Prostate gland (tissue), 2 donors: Measurements from ENCODE around the gene SLN. TPM values are rescaled to one million over a fixed set of nuclear protein-coding genes. Genes with fewer than 3 reads are reported as not detected.

Experiments
- DNase-seq: peaks from one replicate; pipeline ENCODE4 v3.0.0-alpha.2; 2019; ENCODE audit warnings: low spot score
- H3K27ac ChIP-seq, 2 donors: fragments of 200-600 bp; sonication (generic); 2 replicates each; pipeline ENCODE4 v1.5.1; 2017 to 2019
- H3K27me3 ChIP-seq: fragments of 200-600 bp; sonication (generic); replicated peaks from 2 replicates; pipeline ENCODE4 v1.5.1; 2019; ENCODE audit not compliant: insufficient read depth
- H3K36me3 ChIP-seq, 2 donors: fragments of 200-600 bp; sonication (generic); 1 replicate in 1 of 2; 2 replicates in 1 of 2; pipeline versions ENCODE4 v1.5.1 to v1.8.1; 2017 to 2019
- H3K4me1 ChIP-seq: fragments of 200-600 bp; sonication (generic); replicated peaks from 2 replicates; pipeline ENCODE4 v1.5.1; 2019
- H3K4me3 ChIP-seq, 2 donors: fragments of 200-600 bp; sonication (generic); 2 replicates each; pipeline ENCODE4 v1.5.1; 2017 to 2019
- H3K9me3 ChIP-seq: fragments of 200-600 bp; sonication (generic); 2 replicates; pipeline ENCODE4 v1.5.1; 2017
- CTCF ChIP-seq, 4 experiments: fragments of 200-600 bp in 2 of 4; fragments of 450-650 bp in 2 of 4; sonication (generic) in 2 of 4; IDR thresholded peaks; 1 replicate in 3 of 4; 2 replicates in 1 of 4; pipeline ENCODE4 v1.5.1; 2016 to 2019; ENCODE audit warnings: antibody characterized with exemption in 4 of 4, mild to moderate bottlenecking in 2 of 4, moderate library complexity in 2 of 4
- POLR2A ChIP-seq: fragments of 450-650 bp; IDR thresholded peaks from one replicate; pipeline ENCODE4 v1.6.1; 2016; ENCODE audit warnings: antibody characterized with exemption, mild to moderate bottlenecking
- POLR2AphosphoS5 ChIP-seq: sonication (generic); formaldehyde crosslinking; IDR thresholded peaks from one replicate; pipeline ENCODE4 v1.6.1; 2017; ENCODE audit warnings: antibody characterized with exemption
- WGBS: methylation state at CpG from one replicate; pipeline ENCODE4 v1.1.5; 2018; 5-methylcytosine and 5-hydroxymethylcytosine counted together
- intact Hi-C: fragments of 100-400 bp; cut with DNase I; formaldehyde crosslinking; loops from one replicate; pipeline ENCODE4 v1.14.2; 2022
- total RNA-seq, 2 donors: library from RNA; depleted of rRNA; stranded (reverse); fragments of >200 nt; gene quantifications; one replicate each; pipeline ENCODE4 v1.1.0, GENCODE V29; 2016

SLN gene
- total RNA-seq, 2 donors from 2014 or later = 9.1 TPM; not detected in 1

- no peaks in the 10 kb centered on the region for H3K36me3 ChIP-seq
- H3K4me1 ChIP-seq = no peaks in the 10 kb centered on the region
- no peaks in the 10 kb centered on the region for H3K27me3 ChIP-seq
- no peak overlapping the region for H3K4me3 ChIP-seq
- intact Hi-C loops = no loop called here
- WGBS = 63% methylated on average over 3 of the region's 3 CpGs
- H3K27ac ChIP-seq = no peak overlapping the region
- H3K9me3 ChIP-seq = no peaks in the 10 kb centered on the region
- DNase-seq = no peak
- no peak for TF ChIP-seq CTCF (IDR thresholded peaks at IDR 0.05)
- TF ChIP-seq POLR2A = no peak
- no peak for TF ChIP-seq POLR2AphosphoS5
These were observed 32.9 kb upstream of the SLN start for GRCh38 chr11:107744736-107745135.

GRCh38 chr11:107743191-107743590 lies 31.3 kb upstream of the SLN start:
- Histone ChIP-seq H3K9me3 (no peaks in the 10 kb centered on the region), H3K27ac (no peak overlapping the region), H3K4me3 (no peak overlapping the region), H3K4me1 (no peaks in the 10 kb centered on the region), H3K36me3 (no peaks in the 10 kb centered on the region), H3K27me3 (no peaks in the 10 kb centered on the region)
- TF ChIP-seq POLR2A = no peak
- no peak for TF ChIP-seq POLR2AphosphoS5
- TF ChIP-seq CTCF (IDR thresholded peaks at IDR 0.05) = no peak
- no peak for DNase-seq
- 28% methylated on average over 3 of the region's 3 CpGs for WGBS
- intact Hi-C loops = no loop called here

- 49% methylated on average over 7 of the region's 7 CpGs for WGBS
- Histone ChIP-seq H3K4me3 (no peak overlapping the region), H3K27ac (no peak overlapping the region), H3K36me3 (no peaks in the 10 kb centered on the region), H3K4me1 (no peaks in the 10 kb centered on the region), H3K9me3 (no peaks in the 10 kb centered on the region), H3K27me3 (no peaks in the 10 kb centered on the region)
- intact Hi-C loops = no loop called here
- DNase-seq = peak; percentile 4
- TF ChIP-seq CTCF (IDR thresholded peaks at IDR 0.05) (peak in 3 of 4 experiments; percentile 30 to 59 (median 50)), POLR2A (no peak), POLR2AphosphoS5 (no peak)
These were observed 29.4 kb upstream of the SLN start for GRCh38 chr11:107741044-107741823.

DNA sequence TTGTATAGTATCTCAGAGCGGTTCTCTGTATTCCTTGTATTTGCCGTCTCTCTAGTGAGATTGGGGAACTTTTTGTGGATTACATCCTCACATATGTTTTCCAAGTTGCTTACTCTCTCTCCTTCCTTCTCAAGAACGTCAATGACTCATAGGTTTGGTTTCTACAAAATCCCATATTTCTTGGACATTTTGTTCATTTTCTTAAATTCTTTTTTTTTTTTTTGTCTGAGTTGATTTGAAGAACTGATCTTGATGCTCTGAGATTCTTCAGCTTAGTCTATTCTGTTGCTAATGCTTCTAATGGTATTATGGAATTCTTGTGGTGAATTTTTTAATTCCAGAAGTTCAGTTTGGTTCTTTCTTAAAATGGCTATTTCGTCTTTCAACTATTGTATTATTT lies 28.4 kb upstream of the SLN start:
- no peaks in the 10 kb centered on the region for H3K27me3 ChIP-seq
- no peaks in the 10 kb centered on the region for H3K4me1 ChIP-seq
- 86% methylated on average over 4 of the region's 4 CpGs for WGBS
- DNase-seq = no peak
- no peaks in the 10 kb centered on the region for H3K9me3 ChIP-seq
- no peak overlapping the region for H3K27ac ChIP-seq
- TF ChIP-seq POLR2AphosphoS5 (no peak), CTCF (IDR thresholded peaks at IDR 0.05) (no peak), POLR2A (no peak)
- H3K36me3 ChIP-seq = no peaks in the 10 kb centered on the region
- H3K4me3 ChIP-seq = no peak overlapping the region
- intact Hi-C loops = no loop called here

DNA sequence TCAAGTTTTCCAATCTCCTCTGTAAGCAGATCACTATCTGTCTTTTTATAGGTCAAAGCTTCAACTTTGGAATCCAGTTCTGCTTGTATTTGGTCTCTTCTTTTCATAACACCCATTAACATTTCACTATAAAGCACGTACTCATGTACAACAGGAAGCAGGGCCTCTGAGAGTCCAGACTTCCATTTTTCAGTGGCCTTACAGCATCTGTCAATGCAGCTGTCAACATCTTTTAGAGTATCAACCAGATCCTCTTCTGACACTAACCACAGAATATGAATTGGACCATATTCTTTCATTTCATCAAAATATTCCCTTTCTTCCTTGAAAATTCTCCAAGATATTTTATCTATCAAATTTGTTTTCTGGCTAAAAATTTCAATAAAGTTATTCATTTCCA lies 24.7 kb upstream of the SLN start:
- 0% methylated on average over 1 of the region's 1 CpG for WGBS
- Histone ChIP-seq H3K9me3 (no peaks in the 10 kb centered on the region), H3K4me1 (no peaks in the 10 kb centered on the region), H3K27me3 (no peaks in the 10 kb centered on the region), H3K36me3 (no peaks in the 10 kb centered on the region), H3K4me3 (no peak overlapping the region), H3K27ac (no peak overlapping the region)
- intact Hi-C loops = no loop called here
- TF ChIP-seq CTCF (IDR thresholded peaks at IDR 0.05) (no peak), POLR2AphosphoS5 (no peak), POLR2A (no peak)
- no peak for DNase-seq
